Measurements from ENCODE around the gene RFC3.
"Not testable (repeated sequence)": the region's sequence is repeated elsewhere in the genome, so short reads cannot be mapped to it uniquely, and the experiment has no call there.

The RFC3 gene

DNA sequence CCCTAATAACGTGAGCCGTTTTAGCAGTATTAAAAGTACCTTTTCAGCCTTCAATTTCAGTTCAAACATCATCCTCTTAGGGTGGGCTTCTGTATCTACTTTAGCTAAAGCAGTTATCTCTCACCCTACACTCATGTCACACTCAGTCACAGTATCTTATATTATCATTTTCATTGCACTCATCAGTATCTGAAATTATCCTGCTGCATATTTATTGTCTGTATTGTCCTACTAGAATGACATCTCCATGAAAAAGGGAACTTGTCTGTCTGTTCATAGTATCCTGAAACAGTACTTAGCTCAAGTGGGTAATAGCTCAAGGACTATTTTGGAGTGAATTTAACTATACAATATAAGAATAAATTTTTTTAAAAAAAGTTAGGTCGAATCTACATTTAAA lies 19.9 kb upstream of the RFC3 start:
- Histone ChIP-seq H3K4me1 (ENCODE audit: control insufficient read depth in 1 of 2, insufficient read depth in 1 of 2, low read depth in 1 of 2, low read length in 1 of 2) (no peaks in the 10 kb centered on the region), H3K4me3 (ENCODE audit: low read depth in 1 of 2, low read length in 1 of 2) (no peak overlapping the region), H3K27ac (no peak overlapping the region), H3K27me3 (no peaks in the 10 kb centered on the region), H3K9me3 (no peaks in the 10 kb centered on the region), H3K36me3 (no peaks in the 10 kb centered on the region)
- TF ChIP-seq, protein P1, sequence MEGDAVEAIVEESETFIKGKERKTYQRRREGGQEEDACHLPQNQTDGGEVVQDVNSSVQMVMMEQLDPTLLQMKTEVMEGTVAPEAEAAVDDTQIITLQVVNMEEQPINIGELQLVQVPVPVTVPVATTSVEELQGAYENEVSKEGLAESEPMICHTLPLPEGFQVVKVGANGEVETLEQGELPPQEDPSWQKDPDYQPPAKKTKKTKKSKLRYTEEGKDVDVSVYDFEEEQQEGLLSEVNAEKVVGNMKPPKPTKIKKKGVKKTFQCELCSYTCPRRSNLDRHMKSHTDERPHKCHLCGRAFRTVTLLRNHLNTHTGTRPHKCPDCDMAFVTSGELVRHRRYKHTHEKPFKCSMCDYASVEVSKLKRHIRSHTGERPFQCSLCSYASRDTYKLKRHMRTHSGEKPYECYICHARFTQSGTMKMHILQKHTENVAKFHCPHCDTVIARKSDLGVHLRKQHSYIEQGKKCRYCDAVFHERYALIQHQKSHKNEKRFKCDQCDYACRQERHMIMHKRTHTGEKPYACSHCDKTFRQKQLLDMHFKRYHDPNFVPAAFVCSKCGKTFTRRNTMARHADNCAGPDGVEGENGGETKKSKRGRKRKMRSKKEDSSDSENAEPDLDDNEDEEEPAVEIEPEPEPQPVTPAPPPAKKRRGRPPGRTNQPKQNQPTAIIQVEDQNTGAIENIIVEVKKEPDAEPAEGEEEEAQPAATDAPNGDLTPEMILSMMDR (IDR thresholded peaks at IDR 0.05) = no peak

DNA sequence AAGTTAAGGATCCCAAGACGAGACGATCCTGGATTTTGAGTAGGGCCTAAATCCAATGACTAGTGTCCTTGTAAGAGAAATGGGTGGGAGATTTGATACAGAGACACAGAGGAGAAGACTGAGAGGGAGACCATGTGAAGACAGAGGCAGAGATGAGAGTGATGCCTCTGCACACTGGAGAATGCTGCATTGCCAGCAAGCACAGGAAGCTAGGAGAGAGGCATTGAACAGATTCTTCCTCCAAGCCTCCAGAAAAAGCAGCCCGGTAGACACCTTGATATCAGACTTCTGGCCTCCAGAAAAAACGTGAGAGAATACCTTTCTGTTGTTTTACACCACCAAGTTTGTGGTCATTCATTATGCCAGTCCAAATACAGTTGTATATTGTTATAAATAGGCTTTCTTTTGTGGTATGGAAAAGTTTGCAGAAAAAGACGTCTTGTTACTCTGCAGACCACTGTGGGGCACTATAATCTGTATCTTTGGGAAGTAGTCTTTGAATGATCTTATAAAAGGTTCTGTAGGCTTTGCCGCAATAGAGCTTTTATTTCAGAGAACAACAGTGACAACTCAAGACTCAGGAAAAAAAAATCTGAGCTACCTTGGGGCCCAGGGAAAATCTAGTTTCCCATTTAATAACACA lies 17.9 kb upstream of the RFC3 start:
- Histone ChIP-seq H3K27ac (no peak overlapping the region), H3K36me3 (no peaks in the 10 kb centered on the region), H3K9me3 (no peaks in the 10 kb centered on the region), H3K27me3 (no peaks in the 10 kb centered on the region), H3K4me1 (ENCODE audit: control insufficient read depth in 1 of 2, insufficient read depth in 1 of 2, low read depth in 1 of 2, low read length in 1 of 2) (no peaks in the 10 kb centered on the region), H3K4me3 (ENCODE audit: low read depth in 1 of 2, low read length in 1 of 2) (no peak overlapping the region)
- TF ChIP-seq, protein P1 (IDR thresholded peaks at IDR 0.05) = no peak

DNA sequence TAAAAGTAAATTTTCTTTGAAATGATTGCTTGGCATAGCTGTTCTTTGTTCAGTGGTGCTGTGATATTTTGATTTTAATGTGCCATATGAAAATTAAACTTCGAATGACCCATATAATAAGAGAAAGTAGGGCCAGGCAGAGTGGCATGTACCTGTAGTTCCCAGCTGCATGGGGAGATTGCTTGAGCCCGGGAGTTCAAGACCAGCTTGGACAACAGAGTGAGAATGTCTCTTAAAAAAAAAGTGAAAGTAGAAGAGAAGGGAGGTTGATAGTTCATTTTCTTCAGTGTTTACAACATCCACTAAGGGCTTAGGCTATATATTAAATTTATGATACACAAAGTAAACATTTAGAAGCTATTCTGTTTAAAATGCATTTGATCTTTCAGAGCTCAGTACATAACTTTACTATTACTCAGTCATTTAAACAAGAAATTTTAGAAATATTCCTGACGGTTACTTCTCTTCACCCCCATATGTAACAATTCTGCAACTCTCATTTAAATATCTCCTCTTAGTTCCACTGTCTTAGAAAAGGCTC lies 17.2 kb upstream of the RFC3 start:
- H3K36me3 ChIP-seq = no peaks in the 10 kb centered on the region
- TF ChIP-seq, protein P1 (IDR thresholded peaks at IDR 0.05) = no peak
- no peaks in the 10 kb centered on the region for H3K4me1 ChIP-seq (ENCODE audit: control insufficient read depth in 1 of 2, insufficient read depth in 1 of 2, low read depth in 1 of 2, low read length in 1 of 2)
- peaks cover 5% of the 10 kb centered on the region for H3K27me3 ChIP-seq
- no peak overlapping the region for H3K27ac ChIP-seq
- H3K9me3 ChIP-seq = no peaks in the 10 kb centered on the region
- no peak overlapping the region for H3K4me3 ChIP-seq (ENCODE audit: low read depth in 1 of 2, low read length in 1 of 2)

DNA sequence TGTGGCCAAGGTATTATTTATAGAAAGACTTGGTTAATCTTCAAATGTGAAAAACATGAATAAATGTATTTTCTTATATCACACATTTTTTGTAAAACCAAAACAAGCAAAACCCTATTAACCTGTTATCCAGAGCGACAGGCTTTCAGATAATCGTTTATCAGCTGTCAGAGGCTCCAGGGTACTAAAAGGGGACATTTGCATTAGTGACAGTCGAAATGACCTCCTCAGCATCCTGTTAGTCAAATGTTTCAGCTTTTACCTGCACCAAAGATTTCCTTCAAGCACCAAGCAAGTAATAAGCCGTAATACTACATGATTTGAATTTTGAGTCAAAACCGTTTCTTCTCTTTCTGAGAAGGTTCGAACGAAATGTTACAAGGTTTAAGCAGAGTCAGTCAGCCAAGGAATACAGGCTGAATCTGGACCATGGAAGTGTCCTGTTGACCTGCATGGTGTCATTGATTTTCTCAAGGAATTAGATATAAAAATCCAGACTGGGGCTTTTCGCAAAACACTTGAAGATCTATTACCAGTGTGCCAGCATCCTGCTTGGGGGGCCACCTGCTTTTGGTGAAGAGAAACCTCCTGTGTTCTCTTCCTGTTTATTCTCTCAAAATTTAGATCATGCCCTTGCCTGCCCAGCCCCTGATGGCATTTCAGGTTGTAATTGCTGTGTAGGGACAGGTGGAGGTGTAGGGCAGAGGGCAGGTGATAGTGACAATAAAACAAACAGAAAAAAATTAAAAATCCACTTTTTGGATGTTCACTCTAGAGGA lies 11.3 kb upstream of the RFC3 start:
- Histone ChIP-seq H3K36me3 (no peaks in the 10 kb centered on the region), H3K4me1 (ENCODE audit: control insufficient read depth in 1 of 2, insufficient read depth in 1 of 2, low read depth in 1 of 2, low read length in 1 of 2) (no peaks in the 10 kb centered on the region), H3K4me3 (ENCODE audit: low read depth in 1 of 2, low read length in 1 of 2) (no peak overlapping the region), H3K27ac (no peak overlapping the region), H3K27me3 (peaks cover 29% of the 10 kb centered on the region), H3K9me3 (no peaks in the 10 kb centered on the region)
- TF ChIP-seq, protein P1 (IDR thresholded peaks at IDR 0.05) = no peak

DNA sequence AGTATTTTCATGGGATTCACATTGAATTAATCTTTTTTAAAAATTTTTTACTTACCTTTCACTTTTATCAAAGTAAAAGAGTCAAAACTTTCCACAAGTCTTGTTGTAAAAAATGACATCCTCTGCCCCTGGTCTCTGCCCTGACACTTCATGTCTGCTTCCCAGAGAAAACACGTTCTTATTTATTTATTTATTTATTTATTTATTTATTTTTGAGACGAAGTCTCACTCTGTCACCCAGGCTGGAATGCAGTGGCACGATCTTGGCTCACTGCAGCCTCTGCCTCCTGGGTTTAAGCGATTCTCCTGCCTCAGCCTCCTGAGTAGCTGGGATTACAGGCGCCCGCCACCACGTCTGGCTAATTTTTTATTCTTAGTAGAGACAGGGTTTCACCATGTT lies 5.1 kb upstream of the RFC3 start:
- H3K4me3 ChIP-seq (ENCODE audit: low read depth in 1 of 2, low read length in 1 of 2); H3K9me3 ChIP-seq; H3K36me3 ChIP-seq; H3K27ac ChIP-seq; H3K4me1 ChIP-seq (ENCODE audit: control insufficient read depth in 1 of 2, insufficient read depth in 1 of 2, low read depth in 1 of 2, low read length in 1 of 2): not testable (repeated sequence)
- H3K27me3 ChIP-seq = peaks cover 21% of the 10 kb centered on the region

DNA sequence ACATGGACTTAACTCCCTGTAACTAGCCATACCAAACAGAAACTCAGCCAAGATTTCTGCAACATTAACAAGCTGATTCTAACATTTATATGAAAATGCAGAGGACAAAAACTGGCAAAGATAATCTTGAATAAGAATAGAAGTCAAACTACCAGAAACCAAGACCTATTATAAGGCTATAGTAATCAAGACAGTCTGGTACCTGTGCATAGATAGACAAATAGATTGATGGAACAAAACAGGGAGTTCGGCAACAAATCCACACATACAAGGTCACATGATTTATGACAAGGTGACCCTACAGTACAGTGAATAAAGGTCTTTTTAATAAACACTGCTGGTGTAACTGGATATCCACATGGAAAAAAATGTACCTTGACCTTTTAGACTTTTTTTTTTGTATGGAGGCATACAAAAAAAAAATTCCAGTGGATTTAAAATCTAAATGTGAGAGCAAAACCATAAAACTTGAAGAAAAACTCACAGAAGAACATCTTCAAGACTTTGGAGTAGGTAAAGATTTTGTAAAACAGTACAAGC lies 2.9 kb upstream of the RFC3 start:
- TF ChIP-seq, protein P1 (IDR thresholded peaks at IDR 0.05) = no peak
- Histone ChIP-seq H3K4me1 (ENCODE audit: control insufficient read depth in 1 of 2, insufficient read depth in 1 of 2, low read depth in 1 of 2, low read length in 1 of 2) (peaks cover 10 to 11% of the 10 kb centered on the region in 2 experiments), H3K27me3 (peaks cover 18% of the 10 kb centered on the region), H3K27ac (no peak overlapping the region), H3K9me3 (no peaks in the 10 kb centered on the region), H3K36me3 (no peaks in the 10 kb centered on the region), H3K4me3 (ENCODE audit: low read depth in 1 of 2, low read length in 1 of 2) (no peak overlapping the region)

Data from neutrophil (primary cell).